Middle frontal gyrus (tissue), 1 donor: Measurements from ENCODE around the gene TBKBP1.

ENCODE experiments used
- DNase-seq: peaks from one replicate; pipeline ENCODE4 v3.0.0-alpha.2; 2015; ENCODE audit warnings: low spot score; ENCODE audit errors: extremely low spot score

TBKBP1 gene

GRCh38 chr17:47697906-47698711, 4.1 kb downstream of the TBKBP1 start:
- DNase-seq = no peak

- no peak for DNase-seq
Measured at GRCh38 chr17:47698749-47699535, 5.0 kb downstream of the TBKBP1 start.

- DNase-seq = no peak
Measured at GRCh38 chr17:47699536-47699840, 5.5 kb downstream of the TBKBP1 start.

GRCh38 chr17:47700471-47701449, 6.8 kb downstream of the TBKBP1 start:
- no peak for DNase-seq

GRCh38 chr17:47701608-47702007, 7.6 kb downstream of the TBKBP1 start:
- no peak for DNase-seq

GRCh38 chr17:47702391-47702995, 8.5 kb downstream of the TBKBP1 start:
- no peak for DNase-seq

DNA sequence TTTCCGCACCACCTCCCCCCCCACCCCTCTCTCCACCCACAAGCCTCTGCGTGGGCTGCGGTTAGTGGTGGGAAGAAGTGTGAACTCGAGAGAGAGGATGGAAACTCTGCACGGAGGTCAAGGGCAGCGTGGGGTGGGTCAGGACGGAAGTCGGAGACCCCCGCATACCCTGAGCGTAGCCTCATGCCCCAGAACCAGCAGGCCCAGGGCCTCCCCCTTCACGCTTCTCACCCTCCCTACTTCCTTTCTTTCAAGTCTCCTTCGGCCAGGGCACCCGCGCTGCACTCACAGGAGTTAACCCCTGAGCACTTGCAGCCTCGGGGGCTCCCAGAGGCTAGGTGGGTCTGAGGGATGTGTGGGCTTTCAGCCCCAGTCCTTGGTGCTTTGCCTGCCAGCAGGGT, 9.2 kb downstream of the TBKBP1 start:
- DNase-seq = no peak

GRCh38 chr17:47703671-47704070, 9.7 kb downstream of the TBKBP1 start:
- no peak for DNase-seq

DNA sequence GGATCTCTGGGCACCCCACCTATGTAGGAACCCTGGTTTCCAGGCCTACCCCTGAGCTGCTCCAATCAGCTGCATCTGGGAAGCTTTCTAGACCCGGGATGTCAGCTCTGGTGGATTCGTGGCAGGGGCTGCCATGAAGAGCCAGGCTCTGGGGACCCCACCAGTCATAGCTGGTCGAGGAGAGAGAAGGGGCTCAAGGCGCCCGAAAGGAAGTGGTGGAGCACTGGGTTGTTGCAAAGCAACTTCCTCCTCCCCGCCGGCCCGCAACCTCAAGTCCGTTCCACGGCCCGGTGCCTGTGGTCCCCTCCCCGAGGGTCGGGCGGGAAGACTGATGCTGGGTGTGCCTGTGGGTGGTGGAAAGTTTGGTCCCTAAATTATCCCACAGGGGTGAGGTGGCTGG, 10.2 kb downstream of the TBKBP1 start:
- no peak for DNase-seq

DNA sequence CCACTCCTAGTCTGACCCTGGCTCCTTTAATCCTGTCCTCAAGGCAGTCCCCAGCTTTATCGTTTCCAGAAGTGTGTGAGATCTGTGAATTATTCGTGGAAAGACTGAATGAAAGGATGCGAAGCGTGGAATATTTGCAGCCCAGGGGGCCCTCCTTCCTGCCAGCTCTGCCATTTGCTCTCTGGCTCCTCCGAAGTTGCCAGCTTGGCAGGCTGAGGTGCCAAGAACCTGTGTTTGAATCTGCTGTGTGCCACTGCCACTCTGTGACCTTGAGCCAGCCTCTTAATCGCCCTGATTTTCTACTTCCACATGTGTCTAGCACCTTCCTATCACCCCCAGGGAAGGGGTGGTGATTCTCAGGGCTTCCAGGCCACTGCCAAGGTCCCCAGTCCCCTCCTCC, 10.8 kb downstream of the TBKBP1 start:
- DNase-seq = no peak

DNA sequence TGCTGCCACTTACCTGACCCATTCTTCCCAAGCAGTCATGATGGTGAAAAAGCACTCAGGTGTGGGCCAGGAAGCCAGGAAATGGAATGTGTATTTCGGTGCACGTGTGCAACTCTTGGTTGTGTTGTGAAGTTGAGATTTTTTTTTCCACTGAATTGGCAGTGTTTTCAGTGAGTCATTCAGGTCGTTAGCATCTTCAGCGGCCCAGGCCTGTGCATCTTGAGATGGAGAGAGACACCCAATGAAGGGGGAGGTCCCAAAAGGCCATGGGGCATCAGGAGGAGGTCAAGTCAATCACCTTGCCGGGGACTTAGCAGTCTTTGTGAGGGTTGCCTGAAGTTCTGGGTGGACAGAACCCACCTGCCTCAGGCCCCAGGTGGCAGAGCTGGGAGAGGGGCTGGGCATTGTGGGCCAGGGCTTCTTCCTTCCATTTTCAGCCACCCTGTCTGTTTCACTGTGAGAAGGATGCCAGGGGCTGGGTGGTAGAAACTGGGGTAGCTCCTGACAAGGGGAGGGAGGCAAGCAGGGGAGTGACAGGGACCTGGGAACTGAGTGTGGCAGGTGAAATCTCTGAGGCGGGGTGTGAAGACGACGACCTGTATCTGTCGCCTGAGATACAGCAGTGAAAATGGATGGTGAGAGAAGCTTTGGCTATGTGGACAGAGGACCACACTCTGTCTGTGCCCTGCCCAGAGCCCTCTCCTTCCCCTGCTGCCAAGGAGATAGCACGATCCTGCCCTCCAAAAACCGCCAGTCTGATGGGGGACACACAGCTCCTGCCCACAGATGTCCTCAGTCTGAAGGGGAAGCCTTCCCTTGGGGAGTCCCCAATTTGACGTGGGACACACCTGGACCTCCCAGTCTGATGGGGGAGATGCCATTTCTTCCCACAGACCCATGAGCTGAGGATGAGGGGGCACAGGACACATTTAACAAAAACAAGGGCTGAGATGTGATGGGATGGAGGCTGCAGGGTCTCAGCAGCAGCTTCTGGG, 11.9 kb downstream of the TBKBP1 start:
- DNase-seq = no peak

DNA sequence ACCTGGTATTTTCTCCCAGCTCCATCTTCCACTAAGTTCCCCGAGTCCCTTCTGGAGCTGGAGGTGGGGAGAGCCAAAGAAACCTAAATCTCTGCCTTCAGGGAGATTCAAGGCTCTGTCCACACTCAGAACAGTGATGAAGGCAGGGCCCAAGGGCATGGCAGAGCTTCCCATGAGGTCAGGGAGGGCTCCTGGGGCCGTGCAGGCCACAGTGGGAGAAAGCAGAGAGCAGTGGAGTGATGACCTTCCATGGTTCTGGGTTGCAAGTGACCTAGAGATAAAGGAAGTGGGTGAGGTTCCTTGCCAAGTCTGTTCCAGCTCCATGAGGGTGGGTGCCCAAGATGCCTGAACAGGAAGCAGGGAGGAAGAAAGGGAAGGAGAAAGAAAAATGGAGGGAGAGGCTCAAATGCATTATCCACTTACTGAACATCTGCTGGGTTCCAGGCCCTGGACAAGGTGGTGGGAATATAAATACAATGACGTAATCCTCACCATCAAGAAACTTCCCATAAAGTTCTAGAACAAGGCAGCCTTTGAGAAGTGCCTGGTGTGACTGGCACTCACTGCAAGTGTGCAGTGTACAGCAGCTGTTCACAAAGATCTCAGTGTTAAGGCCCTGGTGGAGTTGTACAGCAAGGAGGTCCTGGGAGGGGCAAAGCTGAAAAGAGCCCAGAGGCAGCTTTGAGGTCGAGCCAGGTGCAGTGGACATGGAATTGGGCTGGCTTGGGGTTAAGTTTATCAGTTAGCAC, 13.3 kb downstream of the TBKBP1 start:
- no peak for DNase-seq

GRCh38 chr17:47707884-47708283, 13.9 kb downstream of the TBKBP1 start:
- DNase-seq = no peak

GRCh38 chr17:47708312-47708863, 14.4 kb downstream of the TBKBP1 start:
- DNase-seq = no peak

DNA sequence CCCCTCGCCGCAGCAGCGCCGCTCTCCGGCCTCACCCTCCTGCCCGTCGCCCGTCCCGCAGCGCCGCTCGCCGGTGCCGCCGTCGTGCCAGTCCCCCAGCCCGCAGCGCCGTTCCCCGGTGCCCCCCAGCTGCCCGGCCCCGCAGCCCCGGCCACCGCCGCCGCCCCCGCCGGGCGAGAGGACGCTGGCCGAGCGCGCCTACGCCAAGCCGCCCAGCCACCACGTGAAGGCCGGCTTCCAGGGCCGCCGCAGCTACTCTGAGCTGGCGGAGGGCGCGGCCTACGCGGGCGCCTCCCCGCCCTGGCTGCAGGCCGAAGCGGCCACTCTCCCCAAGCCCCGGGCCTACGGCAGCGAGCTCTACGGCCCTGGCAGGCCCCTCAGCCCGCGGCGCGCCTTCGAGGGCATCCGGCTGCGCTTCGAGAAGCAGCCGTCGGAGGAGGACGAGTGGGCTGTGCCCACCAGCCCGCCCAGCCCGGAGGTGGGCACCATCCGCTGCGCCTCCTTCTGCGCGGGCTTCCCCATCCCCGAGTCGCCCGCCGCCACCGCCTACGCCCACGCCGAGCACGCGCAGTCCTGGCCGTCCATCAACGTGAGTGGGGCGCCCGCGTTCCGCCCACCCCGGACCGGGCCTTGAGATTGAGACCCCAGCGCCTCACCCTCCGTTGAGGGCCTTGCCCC, 15.0 kb downstream of the TBKBP1 start:
- DNase-seq = no peak

DNA sequence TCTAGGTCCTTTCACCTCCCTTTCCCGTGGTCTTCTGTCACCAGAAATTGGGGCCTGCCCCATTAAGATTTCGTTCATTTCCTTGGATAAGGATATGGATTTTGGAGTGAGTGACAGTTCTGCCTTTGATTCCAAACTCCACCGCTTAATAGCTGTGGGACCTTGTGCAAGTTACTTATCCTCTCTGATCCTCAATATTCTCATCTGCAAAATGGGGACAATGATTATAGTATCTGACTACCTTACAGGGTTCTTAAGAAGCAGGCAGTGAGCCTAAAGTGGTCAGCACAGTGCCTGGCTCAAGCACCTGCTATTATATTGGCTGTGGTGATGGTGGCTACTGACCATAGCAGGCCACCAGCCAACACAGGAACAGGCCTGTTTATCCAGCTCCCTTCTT, 15.6 kb downstream of the TBKBP1 start:
- no peak for DNase-seq

DNA sequence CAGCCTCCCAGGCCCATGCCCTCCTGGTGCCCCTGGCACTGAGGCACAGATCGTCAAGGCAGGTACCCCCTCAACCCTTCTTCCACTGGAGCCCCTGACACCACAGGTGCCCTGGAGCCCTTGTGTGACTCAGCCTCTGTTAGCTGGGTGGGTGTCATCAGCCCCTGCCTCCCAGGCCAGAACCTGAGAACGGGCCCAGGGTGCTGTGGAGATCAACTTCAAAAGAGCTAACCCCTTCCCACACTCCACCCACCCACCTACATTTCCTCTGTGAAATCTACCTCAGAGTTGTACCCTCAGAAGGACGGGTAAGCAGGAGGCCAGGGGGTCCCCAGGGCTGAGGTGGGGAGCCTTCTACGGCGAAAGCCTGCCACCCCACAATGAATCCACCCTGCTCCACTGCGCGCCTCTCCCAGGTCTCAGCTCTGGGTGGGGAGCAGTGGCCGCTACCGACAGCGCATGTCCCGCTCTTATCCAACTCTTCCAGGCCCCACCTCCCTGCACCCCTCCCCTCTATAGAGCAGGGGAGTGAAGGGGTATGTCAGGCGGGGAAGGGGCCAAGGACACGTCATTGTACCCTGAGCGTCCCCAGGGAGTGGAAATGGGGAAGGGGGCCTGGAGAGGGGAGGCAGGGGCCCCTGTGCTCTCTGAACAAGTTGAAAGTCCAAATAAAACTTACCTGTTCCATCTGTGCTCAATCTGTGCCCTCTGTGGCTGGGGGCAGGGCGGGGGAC, 17.6 kb downstream of the TBKBP1 start:
- no peak for DNase-seq
